SK-N-MC (cell line): ENCODE results near the gene CAGE1.

Source experiments
- EZH2 ChIP-seq: fragments of 200-600 bp; sonication (generic); IDR thresholded peaks from one replicate; pipeline ENCODE4 v1.6.1; 2017; ENCODE audit warnings: antibody characterized with exemption
- FOXP2 ChIP-seq: optimal IDR thresholded peaks from 2 replicates; pipeline ENCODE3; 2011; ENCODE audit warnings: mild to moderate bottlenecking, moderate library complexity; ENCODE audit not compliant: insufficient read depth; ENCODE audit errors: extremely low read length, control extremely low read depth
- POLR2AphosphoS5 ChIP-seq: IDR thresholded peaks from 2 replicates; pipeline ENCODE4 v1.6.1; 2012; ENCODE audit warnings: mild to moderate bottlenecking, low read depth, low read length, borderline replicate concordance

GRCh38 chr6:7409740-7410139 lies 20.2 kb upstream of the CAGE1 start:
- TF ChIP-seq EZH2 (no peak), POLR2AphosphoS5 (no peak), FOXP2 (no peak)
